MCF 10A (cell line): ENCODE measurements around the gene RASL12. TPM values are rescaled to one million over a fixed set of nuclear protein-coding genes. Genes with fewer than 3 reads are reported as not detected.

Source experiments
- BruUV-seq: library from RNA; stranded (reverse); fragments of 400-500 nt; replicated peaks from 2 replicates; lab custom pipeline; 2021; lab: Mats Ljungman, UMichigan
- CTCF ChIA-PET: fragments of 300-600 bp; sonication (Branson Sonifier 250); formaldehyde crosslinking; extraction: SDS; loops from one replicate; lab custom pipeline; 2021; ENCODE audit warnings: antibody characterized with exemption, inconsistent platforms; lab: Yijun Ruan, JAX
- POLR2A ChIA-PET: fragments of 300-600, 350-650 bp; sonication (Branson Sonifier 250); formaldehyde crosslinking; extraction: SDS; loops from one replicate; lab custom pipeline; 2020; ENCODE audit warnings: antibody characterized with exemption, inconsistent platforms; lab: Yijun Ruan, JAX
- DNase-seq: peaks from one replicate; pipeline ENCODE4 v3.0.0-alpha.2; 2018; ENCODE audit not compliant: unreplicated experiment
- H3K27ac Mint-ChIP-seq: one replicate; pipeline ENCODE4 v1.8.0; 2022; ENCODE audit warnings: mild to moderate bottlenecking, low read depth, mixed read lengths; ENCODE audit not compliant: unreplicated experiment
- H3K27me3 Mint-ChIP-seq: one replicate; pipeline ENCODE4 v1.8.0; 2022; ENCODE audit warnings: mixed read lengths; ENCODE audit not compliant: insufficient read depth, unreplicated experiment
- H3K36me3 Mint-ChIP-seq: one replicate; pipeline ENCODE4 v1.8.0; 2022; ENCODE audit warnings: mild to moderate bottlenecking, moderate library complexity, mixed read lengths; ENCODE audit not compliant: insufficient read depth, unreplicated experiment
- H3K4me1 Mint-ChIP-seq: one replicate; pipeline ENCODE4 v1.8.0; 2022; ENCODE audit warnings: mixed read lengths; ENCODE audit not compliant: insufficient read depth, unreplicated experiment
- H3K4me3 Mint-ChIP-seq: one replicate; pipeline ENCODE4 v1.8.0; 2022; ENCODE audit warnings: mild to moderate bottlenecking, moderate library complexity, mixed read lengths; ENCODE audit not compliant: unreplicated experiment
- H3K9me3 Mint-ChIP-seq: one replicate; pipeline ENCODE4 v1.8.0; 2022; ENCODE audit warnings: mixed read lengths; ENCODE audit not compliant: unreplicated experiment
- CTCF ChIP-seq: fragments of 200-600 bp; IDR thresholded peaks from one replicate; pipeline ENCODE4 v1.8.0; 2022; ENCODE audit warnings: antibody characterized with exemption, mild to moderate bottlenecking; ENCODE audit not compliant: unreplicated experiment
- intact Hi-C: fragments of 100-400 bp; cut with micrococcal nuclease; formaldehyde crosslinking; loops from 2 replicates; pipeline ENCODE4 v1.14.1; 2022
- total RNA-seq: library from RNA; stranded (reverse); gene quantifications from 2 replicates; pipeline ENCODE4 v1.2.3, GENCODE V29; 2022

RASL12 gene
- total RNA-seq, 1 experiment from 2014 or later: not detected

DNA sequence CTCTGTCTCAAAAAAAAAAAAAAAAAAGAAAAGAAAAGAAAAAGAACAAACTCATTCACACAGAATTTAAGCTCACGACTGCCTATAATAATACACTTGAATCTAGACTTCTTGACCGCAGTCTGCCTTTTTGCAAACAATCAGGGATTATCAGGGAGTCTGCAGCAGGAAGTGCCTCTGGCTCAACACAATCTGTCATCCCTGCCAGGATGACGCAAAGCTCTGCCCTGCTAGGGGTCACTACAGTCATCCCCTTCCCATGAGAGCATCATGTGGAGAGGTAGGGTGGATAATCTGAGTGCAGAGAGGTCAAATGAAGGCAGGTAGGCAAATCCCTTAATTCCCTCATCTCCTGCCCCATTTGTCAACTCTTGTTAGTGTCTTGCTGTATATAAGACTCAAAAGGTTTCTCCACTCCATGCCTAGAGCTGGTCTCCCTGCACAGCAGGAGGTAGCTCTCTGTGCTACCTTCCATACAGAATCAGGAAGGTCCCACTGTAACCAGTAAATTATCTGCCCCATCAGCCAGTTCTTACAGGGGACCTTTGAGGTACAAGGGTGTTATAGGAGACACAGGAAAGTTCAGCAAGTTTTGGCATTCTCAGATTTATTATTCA lies 43.0 kb upstream of the RASL12 start:
- intact Hi-C loops: no loop called here
- CTCF ChIA-PET: interaction anchor here (0.6 to 1.2 kb wide), 3 partner anchors 9 to 812 kb away, joined by 3 to 9 read pairs (median 3); no protein-coding TSS in a partner anchor
- BruUV-seq: no TSS peak

DNA sequence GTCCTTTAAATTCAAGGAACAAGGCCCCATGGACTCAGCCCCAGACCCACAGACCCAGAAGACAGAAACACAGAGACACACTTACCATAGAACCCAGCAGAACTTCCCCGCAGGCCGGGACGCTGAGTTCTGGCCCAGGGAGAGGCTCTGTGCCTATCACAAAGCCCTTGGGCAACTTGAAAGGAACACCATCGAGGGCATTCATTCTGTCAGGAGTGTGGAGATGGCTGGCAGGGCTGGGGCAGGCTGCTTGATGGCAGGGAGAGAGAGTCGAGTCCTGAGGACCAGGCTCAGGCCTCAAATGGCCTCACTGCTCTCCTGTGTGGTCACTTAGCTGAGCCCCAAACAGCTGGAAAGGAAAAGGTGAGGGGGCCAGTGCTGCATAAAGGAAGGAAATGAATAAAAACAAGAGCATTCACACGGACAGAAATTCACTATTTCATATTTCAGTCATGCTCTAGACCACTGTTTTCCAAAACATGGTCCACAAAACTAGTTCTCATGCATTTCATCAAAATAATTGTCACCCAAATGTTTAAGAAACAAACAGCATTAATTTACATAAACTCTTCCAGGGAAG lies 38.3 kb upstream of the RASL12 start:
- CTCF ChIA-PET: interaction anchor here (0.6 kb wide), 1 partner anchor 210 kb away, joined by 3 read pairs; no protein-coding TSS in a partner anchor
- no TSS peak for BruUV-seq
- H3K36me3 Mint-ChIP-seq: peaks cover 50% of the 10 kb centered on the region
- no peak overlapping the region for H3K27ac Mint-ChIP-seq
- TF ChIP-seq CTCF: no peak
- no peaks in the 10 kb centered on the region for H3K27me3 Mint-ChIP-seq
- POLR2A ChIA-PET: interaction anchor here (1.1 kb wide), 1 partner anchor 15 kb away, joined by 3 read pairs; no protein-coding TSS in a partner anchor
- no peak overlapping the region for H3K4me3 Mint-ChIP-seq
- H3K9me3 Mint-ChIP-seq: no peaks in the 10 kb centered on the region
- H3K4me1 Mint-ChIP-seq: no peaks in the 10 kb centered on the region
- intact Hi-C loops: no loop called here
- no peak for DNase-seq

More for the DNA sequence above, 43.0 kb upstream of the RASL12 start:
- no peak overlapping the region for H3K4me3 Mint-ChIP-seq
- no peaks in the 10 kb centered on the region for H3K9me3 Mint-ChIP-seq
- peaks cover 39% of the 10 kb centered on the region for H3K36me3 Mint-ChIP-seq
- H3K27me3 Mint-ChIP-seq: no peaks in the 10 kb centered on the region
- no peak for DNase-seq
- H3K27ac Mint-ChIP-seq: no peak overlapping the region
- no peak for TF ChIP-seq CTCF
- H3K4me1 Mint-ChIP-seq: no peaks in the 10 kb centered on the region
- POLR2A ChIA-PET: interaction anchor here (0.6 kb wide), 2 partner anchors 285 to 377 kb away, joined by 3 read pairs; partner anchors contain the start of gene PIF1

DNA sequence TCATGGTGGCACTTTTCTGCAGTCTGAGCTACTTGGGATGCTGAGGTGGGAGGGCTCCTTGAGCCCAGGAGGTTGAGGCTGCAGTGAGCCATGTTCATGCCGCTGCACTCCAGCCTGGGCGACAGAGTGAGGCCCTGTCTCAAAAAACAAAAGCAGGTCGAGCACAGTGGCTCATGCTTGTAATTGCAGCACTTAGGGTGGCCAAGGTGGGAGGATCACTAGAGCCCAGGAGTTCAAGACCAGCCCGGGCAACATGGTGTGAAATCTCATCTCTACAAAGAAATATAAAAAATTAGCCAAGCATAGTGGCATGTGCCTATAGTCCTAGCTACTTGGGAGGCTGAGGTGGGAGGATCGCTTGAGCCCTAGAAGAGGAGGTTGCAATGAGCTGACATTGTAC lies 37.2 kb upstream of the RASL12 start:
- CTCF ChIA-PET: no interaction called here
- Mint-ChIP-seq H3K36me3 (peaks cover 59% of the 10 kb centered on the region), H3K9me3 (no peaks in the 10 kb centered on the region), H3K27me3 (no peaks in the 10 kb centered on the region), H3K4me3 (no peak overlapping the region), H3K4me1 (no peaks in the 10 kb centered on the region), H3K27ac (no peak overlapping the region)
- TF ChIP-seq CTCF: no peak
- intact Hi-C loops: no loop called here
- POLR2A ChIA-PET: interaction anchor here (1.1 kb wide), 1 partner anchor 16 kb away, joined by 3 read pairs; no protein-coding TSS in a partner anchor
- DNase-seq: no peak
- no TSS peak for BruUV-seq

GRCh38 chr15:65102912-65103311 lies 35.1 kb upstream of the RASL12 start:
- DNase-seq: no peak
- H3K4me3 Mint-ChIP-seq: no peak overlapping the region
- peaks cover 46% of the 10 kb centered on the region for H3K36me3 Mint-ChIP-seq
- intact Hi-C loops: no loop called here
- no peaks in the 10 kb centered on the region for H3K4me1 Mint-ChIP-seq
- CTCF ChIA-PET: interaction anchor here (0.6 to 2.2 kb wide), 4 partner anchors 15 to 94 kb away, joined by 3 to 7 read pairs (median 4); no protein-coding TSS in a partner anchor
- BruUV-seq: no TSS peak
- POLR2A ChIA-PET: no interaction called here
- no peak overlapping the region for H3K27ac Mint-ChIP-seq
- no peaks in the 10 kb centered on the region for H3K9me3 Mint-ChIP-seq
- no peaks in the 10 kb centered on the region for H3K27me3 Mint-ChIP-seq
- no peak for TF ChIP-seq CTCF
